H1 (cell line): ENCODE results near the gene BICRAL. TPM values are rescaled to one million over a fixed set of nuclear protein-coding genes. Genes with fewer than 3 reads are reported as not detected.

Experiments
- KDM4A ChIP-seq: IDR thresholded peaks from one replicate; pipeline ENCODE4 v1.7.1; 2012; ENCODE audit warnings: low read depth, mild to moderate bottlenecking, moderate library complexity, low read length, inconsistent platforms; ENCODE audit not compliant: severe bottlenecking
- NANOG ChIP-seq: IDR thresholded peaks from 2 replicates; pipeline ENCODE4 v1.6.1; 2011; ENCODE audit warnings: low read length, low read depth, mild to moderate bottlenecking, inconsistent platforms; ENCODE audit not compliant: insufficient read depth, poor library complexity, severe bottlenecking
- POLR2AphosphoS5 ChIP-seq: IDR thresholded peaks from 2 replicates; pipeline ENCODE4 v1.6.1; 2011; ENCODE audit warnings: low read depth, low read length
- POU5F1 ChIP-seq: IDR thresholded peaks from 2 replicates; pipeline ENCODE4 v1.6.1; 2011; ENCODE audit warnings: low read depth, mild to moderate bottlenecking, low read length, moderate library complexity
- RBBP5 ChIP-seq: IDR thresholded peaks from 2 replicates; pipeline ENCODE4 v1.7.1; 2012; ENCODE audit warnings: low read depth, mild to moderate bottlenecking, inconsistent platforms, low read length, moderate library complexity, borderline replicate concordance
- SIN3A ChIP-seq, 2 experiments: IDR thresholded peaks in 1 of 2; conservative IDR thresholded peaks in 1 of 2; 2 replicates each; pipeline ENCODE4 v1.6.1; 2011 to 2012; ENCODE audit warnings: low read length in 2 of 2, improper control_type of control experiment in 1 of 2, low read depth in 1 of 2, mild to moderate bottlenecking in 1 of 2
- SP1 ChIP-seq: IDR thresholded peaks from 2 replicates; pipeline ENCODE4 v1.6.1; 2011; ENCODE audit warnings: low read depth, low read length
- polyA plus RNA-seq, 7 experiments: library from polyadenylated mRNA; depleted of rRNA in 3 of 7; stranded (reverse) in 5 of 7; unstranded in 2 of 7; fragments of >200 nt in 5 of 7; fragments of 200-250 nt in 2 of 7; gene quantifications; 1 replicate in 5 of 7; 2 replicates in 1 of 7; 4 replicates in 1 of 7; pipeline versions ENCODE4 v1.2.1 to v1.2.3, GENCODE V29; 2011 to 2013; ENCODE audit warnings: missing spikeins in 2 of 7, mixed read lengths in 2 of 7
- total RNA-seq: library from RNA; stranded (reverse); fragmentation: NEBNext Ultra II Directional; extraction: Animal tissue kit (Norgen Biotek cat#: 25700); gene quantifications from 2 replicates; pipeline ENCODE4 v1.2.1, GENCODE V29; 2021

Gene BICRAL
- total and polyA plus RNA-seq, 2 of the 8 experiments (the other 6 are each of a cell fraction or from before 2014, with no cell fraction given) = 9.4 to 12.2 TPM

DNA sequence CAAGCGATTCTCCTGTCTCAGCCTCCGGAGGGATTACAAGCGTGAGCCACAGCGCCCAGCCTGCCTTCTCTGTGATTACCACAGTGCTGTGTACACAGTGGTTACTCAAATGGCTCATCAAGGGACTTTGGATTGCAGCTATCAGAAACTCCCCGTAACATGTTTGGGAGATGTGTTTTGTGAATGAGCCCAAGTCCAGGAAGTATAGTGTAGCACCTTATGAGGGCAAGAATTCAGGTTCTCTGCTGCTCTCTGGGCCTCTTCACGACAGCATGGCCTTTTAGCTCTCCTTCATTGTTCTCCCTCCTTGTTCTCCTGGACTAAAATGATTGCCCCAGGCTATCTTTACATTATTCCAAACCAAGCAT is 63.5 kb downstream of the BICRAL start (continued):
- TF ChIP-seq POLR2AphosphoS5 = no peak
- TF ChIP-seq RBBP5 = no peak
- no peak for TF ChIP-seq KDM4A
- TF ChIP-seq NANOG = no peak
- no peak for TF ChIP-seq SP1
- TF ChIP-seq POU5F1 = no peak
- TF ChIP-seq SIN3A (conservative IDR thresholded peaks at IDR 0.05 in 1 of 2, IDR thresholded peaks at IDR 0.05 in 1 of 2; ENCODE audit: low read depth in 1 of 2, low read length in 2 of 2) = no peak
